ENCODE results near the gene KIF16B. TPM values are rescaled to one million over a fixed set of nuclear protein-coding genes. Genes with fewer than 3 reads are reported as not detected.

Gene KIF16B
- total RNA-seq, 1 donor from 2014 or later = 7.0 TPM

DNA sequence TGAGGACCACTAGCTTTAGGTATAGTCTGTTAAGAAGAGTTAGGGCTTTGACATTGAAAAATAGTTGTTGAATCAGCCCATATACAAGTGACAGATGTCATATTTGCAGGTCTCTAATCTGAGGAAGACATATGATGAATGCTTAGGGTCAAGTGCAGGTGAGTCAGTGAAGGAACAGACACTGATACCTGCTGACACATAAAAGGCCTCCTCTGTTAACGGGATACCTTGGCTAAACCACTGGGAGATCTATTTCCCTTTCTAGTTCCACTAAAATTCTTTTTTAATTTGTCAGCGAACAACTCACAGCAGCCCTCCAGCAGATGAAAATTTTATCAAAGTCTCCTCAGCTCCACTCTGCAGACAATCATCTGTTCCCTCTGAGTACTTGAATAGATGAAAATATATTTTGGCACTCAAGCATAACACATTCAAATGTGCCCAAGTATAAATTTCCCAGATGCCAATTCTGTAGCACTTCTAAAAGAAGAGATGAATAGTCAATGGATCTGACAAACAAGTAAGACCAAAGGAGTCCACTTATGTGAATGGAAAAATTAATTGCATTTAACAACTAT lies 154.0 kb downstream of the KIF16B start:
- Mint-ChIP-seq H3K27ac (ENCODE audit: unreplicated experiment) (no peak overlapping the region), H3K9me3 (ENCODE audit: unreplicated experiment) (no peaks in the 10 kb centered on the region), H3K27me3 (ENCODE audit: low read depth, unreplicated experiment) (no peaks in the 10 kb centered on the region), H3K4me1 (ENCODE audit: low read depth, unreplicated experiment) (peaks cover 6% of the 10 kb centered on the region), H3K4me3 (ENCODE audit: unreplicated experiment) (no peak overlapping the region), H3K36me3 (ENCODE audit: low read depth, unreplicated experiment) (no peaks in the 10 kb centered on the region)
- DNase-seq (ENCODE audit: low read depth) (no peak), FAIRE-seq (no peak)
- Histone ChIP-seq H3K36me3 (ENCODE audit: insufficient read depth, low read length) (no peaks in the 10 kb centered on the region), H2AFZ (ENCODE audit: low read depth, low read length) (no peak overlapping the region), H3K4me1 (ENCODE audit: insufficient read depth, low read length) (no peaks in the 10 kb centered on the region), H4K20me1 (ENCODE audit: insufficient read depth, low read length) (no peaks in the 10 kb centered on the region), H3K79me2 (ENCODE audit: insufficient read depth, low read length) (no peaks in the 10 kb centered on the region), H3K4me3 (ENCODE audit: insufficient read depth, low read depth, low read length) (no peak overlapping the region), H3K9ac (ENCODE audit: low read length) (no peak overlapping the region), H3K27me3 (ENCODE audit: insufficient read depth, low read length) (no peaks in the 10 kb centered on the region), H3K9me3 (ENCODE audit: insufficient read depth, low read depth, low read length) (no peaks in the 10 kb centered on the region), H3K4me2 (ENCODE audit: low read length) (no peak overlapping the region), H3K27ac (ENCODE audit: low read depth, low read length) (no peak overlapping the region)
- TF ChIP-seq EZH2 (IDR thresholded peaks at IDR 0.05; ENCODE audit: insufficient read depth, low read length) (no peak), CTCF (IDR thresholded peaks at IDR 0.05; ENCODE audit: insufficient read depth, low read depth, low read length) (no peak)

GRCh38 chr20:16418616-16419015 lies 154.6 kb downstream of the KIF16B start:
- no peaks in the 10 kb centered on the region for H3K36me3 Mint-ChIP-seq (ENCODE audit: low read depth, unreplicated experiment)
- no peak overlapping the region for H3K9ac ChIP-seq (ENCODE audit: low read length)
- no peak overlapping the region for H2AFZ ChIP-seq (ENCODE audit: low read depth, low read length)
- no peaks in the 10 kb centered on the region for H3K9me3 Mint-ChIP-seq (ENCODE audit: unreplicated experiment)
- H3K4me3 ChIP-seq (ENCODE audit: insufficient read depth, low read depth, low read length) = no peak overlapping the region
- no peak overlapping the region for H3K4me2 ChIP-seq (ENCODE audit: low read length)
- TF ChIP-seq CTCF (IDR thresholded peaks at IDR 0.05; ENCODE audit: insufficient read depth, low read depth, low read length) (no peak), EZH2 (IDR thresholded peaks at IDR 0.05; ENCODE audit: insufficient read depth, low read length) (no peak)
- H3K27ac ChIP-seq (ENCODE audit: low read depth, low read length) = no peak overlapping the region
- no peaks in the 10 kb centered on the region for H3K27me3 ChIP-seq (ENCODE audit: insufficient read depth, low read length)
- no peaks in the 10 kb centered on the region for H3K79me2 ChIP-seq (ENCODE audit: insufficient read depth, low read length)
- H4K20me1 ChIP-seq (ENCODE audit: insufficient read depth, low read length) = no peaks in the 10 kb centered on the region
- no peak for DNase-seq (ENCODE audit: low read depth)
- no peak overlapping the region for H3K4me3 Mint-ChIP-seq (ENCODE audit: unreplicated experiment)
- no peak overlapping the region for H3K27ac Mint-ChIP-seq (ENCODE audit: unreplicated experiment)
- H3K36me3 ChIP-seq (ENCODE audit: insufficient read depth, low read length) = no peaks in the 10 kb centered on the region
- no peaks in the 10 kb centered on the region for H3K27me3 Mint-ChIP-seq (ENCODE audit: low read depth, unreplicated experiment)
- no peaks in the 10 kb centered on the region for H3K9me3 ChIP-seq (ENCODE audit: insufficient read depth, low read depth, low read length)
- no peaks in the 10 kb centered on the region for H3K4me1 ChIP-seq (ENCODE audit: insufficient read depth, low read length)
- FAIRE-seq = no peak
- peaks cover 1% of the 10 kb centered on the region for H3K4me1 Mint-ChIP-seq (ENCODE audit: low read depth, unreplicated experiment)

GRCh38 chr20:16417001-16417400 lies 156.2 kb downstream of the KIF16B start:
- H3K27ac Mint-ChIP-seq (ENCODE audit: unreplicated experiment) = no peak overlapping the region
- H3K27ac ChIP-seq (ENCODE audit: low read depth, low read length) = no peak overlapping the region
- no peak for FAIRE-seq
- H3K9me3 ChIP-seq (ENCODE audit: insufficient read depth, low read depth, low read length) = no peaks in the 10 kb centered on the region
- H3K4me1 Mint-ChIP-seq (ENCODE audit: low read depth, unreplicated experiment) = no peaks in the 10 kb centered on the region
- no peak overlapping the region for H3K4me3 Mint-ChIP-seq (ENCODE audit: unreplicated experiment)
- H2AFZ ChIP-seq (ENCODE audit: low read depth, low read length) = no peak overlapping the region
- H4K20me1 ChIP-seq (ENCODE audit: insufficient read depth, low read length) = no peaks in the 10 kb centered on the region
- no peak overlapping the region for H3K4me2 ChIP-seq (ENCODE audit: low read length)
- no peaks in the 10 kb centered on the region for H3K4me1 ChIP-seq (ENCODE audit: insufficient read depth, low read length)
- H3K4me3 ChIP-seq (ENCODE audit: insufficient read depth, low read depth, low read length) = no peak overlapping the region
- H3K36me3 ChIP-seq (ENCODE audit: insufficient read depth, low read length) = no peaks in the 10 kb centered on the region
- H3K27me3 Mint-ChIP-seq (ENCODE audit: low read depth, unreplicated experiment) = no peaks in the 10 kb centered on the region
- no peaks in the 10 kb centered on the region for H3K79me2 ChIP-seq (ENCODE audit: insufficient read depth, low read length)
- no peaks in the 10 kb centered on the region for H3K36me3 Mint-ChIP-seq (ENCODE audit: low read depth, unreplicated experiment)
- no peak for DNase-seq (ENCODE audit: low read depth)
- no peaks in the 10 kb centered on the region for H3K27me3 ChIP-seq (ENCODE audit: insufficient read depth, low read length)
- TF ChIP-seq EZH2 (IDR thresholded peaks at IDR 0.05; ENCODE audit: insufficient read depth, low read length) (no peak), CTCF (IDR thresholded peaks at IDR 0.05; ENCODE audit: insufficient read depth, low read depth, low read length) (no peak)
- H3K9me3 Mint-ChIP-seq (ENCODE audit: unreplicated experiment) = no peaks in the 10 kb centered on the region
- H3K9ac ChIP-seq (ENCODE audit: low read length) = no peak overlapping the region

Measured in astrocyte (in vitro differentiated cells and primary cell).